H9 (cell line): Measurements from ENCODE around the gene TTC39B. TPM values are rescaled to one million over a fixed set of nuclear protein-coding genes. Genes with fewer than 3 reads are reported as not detected.

ENCODE experiments used
- DNase-seq: peaks from one replicate; pipeline ENCODE4 v3.0.0-alpha.2; 2017
- H2AFZ ChIP-seq: one replicate; pipeline ENCODE4 v1.6.1; 2013; ENCODE audit warnings: mild to moderate bottlenecking, low read length, control low read depth, moderate library complexity
- H2AK5ac ChIP-seq: 2 replicates; pipeline ENCODE4 v1.6.1; 2013; ENCODE audit warnings: low read length, control low read depth, mixed read lengths; ENCODE audit not compliant: insufficient read length
- H2BK120ac ChIP-seq: one replicate; pipeline ENCODE4 v1.6.1; 2013; ENCODE audit warnings: low read depth, mild to moderate bottlenecking, low read length, control low read depth, inconsistent platforms; ENCODE audit not compliant: poor library complexity, severe bottlenecking
- H2BK12ac ChIP-seq: 2 replicates; pipeline ENCODE4 v1.6.1; 2013; ENCODE audit warnings: low read length, control low read depth, mixed read lengths, low read depth; ENCODE audit not compliant: insufficient read length
- H2BK15ac ChIP-seq: 2 replicates; pipeline ENCODE4 v1.6.1; 2013; ENCODE audit warnings: low read depth, low read length, control low read depth
- H2BK20ac ChIP-seq: one replicate; pipeline ENCODE4 v1.6.1; 2013; ENCODE audit warnings: low read depth, mild to moderate bottlenecking, low read length, control low read depth, inconsistent platforms; ENCODE audit not compliant: poor library complexity, severe bottlenecking
- H2BK5ac ChIP-seq: 2 replicates; pipeline ENCODE4 v1.6.1; 2013; ENCODE audit warnings: low read length, control low read depth, mixed read lengths; ENCODE audit not compliant: insufficient read length
- H3K14ac ChIP-seq: 2 replicates; pipeline ENCODE4 v1.6.1; 2013; ENCODE audit warnings: low read length, control low read depth; ENCODE audit not compliant: insufficient read depth
- H3K18ac ChIP-seq: 2 replicates; pipeline ENCODE4 v1.6.1; 2013; ENCODE audit warnings: low read depth, mild to moderate bottlenecking, mixed read lengths, low read length, control low read depth; ENCODE audit not compliant: insufficient read length
- H3K23ac ChIP-seq: 2 replicates; pipeline ENCODE4 v1.6.1; 2013; ENCODE audit warnings: low read length, control low read depth, mixed read lengths, low read depth; ENCODE audit not compliant: insufficient read length
- H3K23me2 ChIP-seq: 2 replicates; pipeline ENCODE4 v1.6.1; 2013; ENCODE audit warnings: low read depth, mild to moderate bottlenecking, mixed read lengths, low read length, control low read depth; ENCODE audit not compliant: insufficient read length, poor library complexity, severe bottlenecking
- H3K27ac ChIP-seq: 2 replicates; pipeline ENCODE4 v1.5.1; 2013; ENCODE audit warnings: low read length, control low read depth, mixed read lengths, low read depth; ENCODE audit not compliant: insufficient read length
- H3K27me3 ChIP-seq: 2 replicates; pipeline ENCODE4 v1.6.1; 2013; ENCODE audit warnings: low read length, control low read depth, inconsistent platforms; ENCODE audit not compliant: insufficient read depth
- H3K4ac ChIP-seq: 2 replicates; pipeline ENCODE4 v1.6.1; 2013; ENCODE audit warnings: low read depth, mild to moderate bottlenecking, control low read depth, inconsistent platforms, low read length, moderate library complexity
- H3K4me1 ChIP-seq: 2 replicates; pipeline ENCODE4 v1.6.1; 2013; ENCODE audit warnings: low read length, control low read depth, inconsistent platforms; ENCODE audit not compliant: insufficient read depth
- H3K4me2 ChIP-seq: 2 replicates; pipeline ENCODE4 v1.6.1; 2013; ENCODE audit warnings: low read length, control low read depth, mixed read lengths; ENCODE audit not compliant: insufficient read length, insufficient read depth
- H3K56ac ChIP-seq: 2 replicates; pipeline ENCODE4 v1.6.1; 2013; ENCODE audit warnings: low read depth, mild to moderate bottlenecking, mixed read lengths, low read length, control low read depth; ENCODE audit not compliant: insufficient read length
- H3K79me1 ChIP-seq: 2 replicates; pipeline ENCODE4 v1.6.1; 2013; ENCODE audit warnings: low read depth, mild to moderate bottlenecking, moderate library complexity, low read length, control low read depth, inconsistent platforms; ENCODE audit not compliant: insufficient read depth, poor library complexity, severe bottlenecking
- H3K79me2 ChIP-seq: 2 replicates; pipeline ENCODE4 v1.6.1; 2013; ENCODE audit warnings: low read length, control low read depth, inconsistent platforms; ENCODE audit not compliant: insufficient read depth
- H3K9ac ChIP-seq: 2 replicates; pipeline ENCODE4 v1.6.1; 2013; ENCODE audit warnings: low read length, control low read depth, mixed read lengths; ENCODE audit not compliant: insufficient read length; ENCODE audit errors: extremely low read depth
- H3K9me3 ChIP-seq: one replicate; pipeline ENCODE4 v1.6.1; 2013; ENCODE audit warnings: low read depth, low read length, inconsistent platforms; ENCODE audit not compliant: control insufficient read depth
- H3T11ph ChIP-seq: one replicate; pipeline ENCODE4 v1.6.1; 2013; ENCODE audit warnings: mild to moderate bottlenecking, low read length, control low read depth, inconsistent platforms
- H4K20me1 ChIP-seq: one replicate; pipeline ENCODE4 v1.6.1; 2013; ENCODE audit not compliant: control insufficient read depth, insufficient read length, insufficient read depth
- H4K5ac ChIP-seq: 2 replicates; pipeline ENCODE4 v1.6.1; 2013; ENCODE audit warnings: low read depth, mild to moderate bottlenecking, mixed read lengths, low read length, control low read depth; ENCODE audit not compliant: insufficient read length
- H4K8ac ChIP-seq: replicated peaks from 2 replicates; pipeline ENCODE4 v1.6.1; 2013; ENCODE audit warnings: low read length, control low read depth, mixed read lengths, low read depth; ENCODE audit not compliant: insufficient read length
- H4K91ac ChIP-seq: 2 replicates; pipeline ENCODE4 v1.6.1; 2013; ENCODE audit warnings: low read depth, mild to moderate bottlenecking, moderate library complexity, mixed read lengths, low read length, control low read depth; ENCODE audit not compliant: insufficient read length
- H3K27ac Mint-ChIP-seq, 3 experiments: 2 replicates in 2 of 3; 3 replicates in 1 of 3; pipeline ENCODE4 v1.8.0; 2020 to 2021; ENCODE audit warnings: mixed read lengths in 3 of 3, mild to moderate bottlenecking in 1 of 3, moderate library complexity in 1 of 3
- H3K27me3 Mint-ChIP-seq: 2 replicates; pipeline ENCODE4 v1.8.0; 2021; ENCODE audit warnings: low read depth, mild to moderate bottlenecking, moderate library complexity, mixed read lengths
- H3K36me3 Mint-ChIP-seq, 3 experiments: 2 replicates in 2 of 3; 3 replicates in 1 of 3; pipeline ENCODE4 v1.8.0; 2020 to 2021; ENCODE audit warnings: low read depth in 3 of 3, mixed read lengths in 3 of 3; ENCODE audit not compliant: insufficient read depth in 1 of 3
- H3K4me1 Mint-ChIP-seq, 2 experiments: 2 replicates each; pipeline ENCODE4 v1.8.0; 2020; ENCODE audit warnings: mixed read lengths in 2 of 2
- H3K4me3 Mint-ChIP-seq, 2 experiments: 2 replicates in 1 of 2; 3 replicates in 1 of 2; pipeline ENCODE4 v1.8.0; 2020 to 2021; ENCODE audit warnings: mild to moderate bottlenecking in 2 of 2, mixed read lengths in 2 of 2, moderate library complexity in 1 of 2
- H3K9me3 Mint-ChIP-seq, 2 experiments: 2 replicates in 1 of 2; 3 replicates in 1 of 2; pipeline ENCODE4 v1.8.0; 2020; ENCODE audit warnings: mild to moderate bottlenecking in 2 of 2, mixed read lengths in 2 of 2, moderate library complexity in 1 of 2
- WGBS: extraction: QIAGEN DNeasy Blood & Tissue Kit; methylation state at CpG from one replicate; pipeline ENCODE4 v1.1.7; 2013; ENCODE audit warnings: missing lambda C conversion rate, low lambda C conversion rate, mixed read lengths; ENCODE audit not compliant: insufficient read length; ENCODE audit errors: extremely low coverage; 5-methylcytosine and 5-hydroxymethylcytosine counted together
- long read RNA-seq: library from polyadenylated mRNA; unstranded; transcript quantifications from one replicate; pipeline ENCODE4 v2.0.0, GENCODE V29; 2020
- total RNA-seq: library from RNA; stranded (reverse); gene quantifications from 2 replicates; pipeline ENCODE4 v1.2.1, GENCODE V29; 2021
- TF ChIP-seq, protein P1 (sequence below): fragments of 200-600 bp; sonication (generic); conservative IDR thresholded peaks from 3 replicates; pipeline ENCODE4 v1.8.0; 2021; ENCODE audit warnings: antibody characterized with exemption, mild to moderate bottlenecking

Gene TTC39B
- 8.1 and 8.2 TPM in 2 replicates for total RNA-seq
- long read RNA-seq, full-length matches to known transcripts = 44 of 60 reads
- long read RNA-seq, partial matches to known transcripts = 2 of 60 reads
- long read RNA-seq, other reads (novel, unspliced or antisense) = 14 of 60 reads

DNA sequence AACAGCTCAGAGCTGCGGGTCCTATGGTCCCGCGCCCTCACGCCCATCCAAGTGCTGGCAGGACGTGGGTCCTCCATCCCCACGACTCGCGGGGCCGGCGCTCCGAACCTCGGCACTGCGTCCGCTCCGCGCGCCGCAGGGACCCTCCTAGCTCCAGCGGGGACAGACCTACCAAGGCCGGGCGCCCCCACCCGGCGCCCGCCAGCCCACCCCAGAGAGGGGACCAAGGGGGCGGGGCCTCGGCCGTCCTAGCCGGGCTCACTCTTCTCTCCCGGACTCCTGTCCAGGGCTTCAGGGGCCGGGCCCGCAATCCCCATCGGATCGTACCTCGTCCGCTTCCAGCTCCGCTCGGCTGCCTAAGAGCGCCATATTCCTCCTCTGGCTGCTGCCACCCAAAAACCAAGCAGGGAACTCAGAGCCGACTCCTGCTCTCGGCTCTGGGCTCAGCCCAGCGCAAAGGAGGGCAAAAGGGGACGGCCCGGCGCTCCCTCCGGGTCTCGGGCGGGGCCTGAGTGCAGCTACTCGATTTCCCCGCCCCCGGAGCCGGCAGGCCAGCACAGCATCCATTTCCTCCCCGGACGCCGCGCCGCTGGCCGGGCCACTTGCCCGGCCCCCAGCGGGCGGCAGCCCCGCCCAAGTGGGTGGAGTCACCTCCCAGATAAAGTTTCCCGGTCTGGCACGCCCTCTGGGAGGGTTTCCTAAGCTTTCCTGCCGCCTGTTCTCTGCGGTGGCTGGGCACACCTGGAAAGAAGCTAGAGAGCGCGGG, at the start of gene TTC39B:
TSS of gene TTC39B (minus strand) at position 460 of the 766 bp plus-strand sequence. CDS start at position 369, 91 bp downstream.
- no peak within 1 kb of the TSS for H3K23ac ChIP-seq
- H3K56ac ChIP-seq = no peak within 1 kb of the TSS
- H3K9me3 ChIP-seq = no peaks in the 10 kb centered on the region
- H3K9ac ChIP-seq = peak within 1 kb of the TSS; percentile 56
- no peak within 1 kb of the TSS for H4K91ac ChIP-seq
- H3K79me1 ChIP-seq = no peaks in the 10 kb centered on the region
- DNase-seq = peak; percentile 97
- no peak within 1 kb of the TSS for H2BK20ac ChIP-seq
- peak within 1 kb of the TSS; percentile 96 to 98 (median 98) for H3K27ac Mint-ChIP-seq
- peaks cover 14% of the 10 kb centered on the region for H3K27me3 Mint-ChIP-seq
- peaks cover 20 to 21% of the 10 kb centered on the region in 2 experiments for H3K4me1 Mint-ChIP-seq
- no peaks in the 10 kb centered on the region for H4K20me1 ChIP-seq
- H3K4me3 Mint-ChIP-seq = peak within 1 kb of the TSS; percentile 92 to 95
- no peak within 1 kb of the TSS for H4K5ac ChIP-seq
- no peak within 1 kb of the TSS for H4K8ac ChIP-seq
- peak within 1 kb of the TSS; percentile 58 for H3K14ac ChIP-seq
- TF ChIP-seq, protein P1, sequence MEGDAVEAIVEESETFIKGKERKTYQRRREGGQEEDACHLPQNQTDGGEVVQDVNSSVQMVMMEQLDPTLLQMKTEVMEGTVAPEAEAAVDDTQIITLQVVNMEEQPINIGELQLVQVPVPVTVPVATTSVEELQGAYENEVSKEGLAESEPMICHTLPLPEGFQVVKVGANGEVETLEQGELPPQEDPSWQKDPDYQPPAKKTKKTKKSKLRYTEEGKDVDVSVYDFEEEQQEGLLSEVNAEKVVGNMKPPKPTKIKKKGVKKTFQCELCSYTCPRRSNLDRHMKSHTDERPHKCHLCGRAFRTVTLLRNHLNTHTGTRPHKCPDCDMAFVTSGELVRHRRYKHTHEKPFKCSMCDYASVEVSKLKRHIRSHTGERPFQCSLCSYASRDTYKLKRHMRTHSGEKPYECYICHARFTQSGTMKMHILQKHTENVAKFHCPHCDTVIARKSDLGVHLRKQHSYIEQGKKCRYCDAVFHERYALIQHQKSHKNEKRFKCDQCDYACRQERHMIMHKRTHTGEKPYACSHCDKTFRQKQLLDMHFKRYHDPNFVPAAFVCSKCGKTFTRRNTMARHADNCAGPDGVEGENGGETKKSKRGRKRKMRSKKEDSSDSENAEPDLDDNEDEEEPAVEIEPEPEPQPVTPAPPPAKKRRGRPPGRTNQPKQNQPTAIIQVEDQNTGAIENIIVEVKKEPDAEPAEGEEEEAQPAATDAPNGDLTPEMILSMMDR = no peak
- no peak within 1 kb of the TSS for H2BK15ac ChIP-seq
- WGBS = no CpG with 5 or more reads among the region's 67 CpGs
- no peak within 1 kb of the TSS for H2BK5ac ChIP-seq
- H3K4ac ChIP-seq = no peak within 1 kb of the TSS
- H3K36me3 Mint-ChIP-seq = peaks cover 0 to 7% (median 0%) of the 10 kb centered on the region in 3 experiments; a peak in 1 of 7 replicates
- H3K9me3 Mint-ChIP-seq = no peaks in the 10 kb centered on the region
- H3K27me3 ChIP-seq = no peaks in the 10 kb centered on the region
- H3K4me2 ChIP-seq = peak within 1 kb of the TSS; percentile 86
- H3T11ph ChIP-seq = no peak within 1 kb of the TSS
- peaks cover 10% of the 10 kb centered on the region for H3K23me2 ChIP-seq
- H2BK120ac ChIP-seq = no peak within 1 kb of the TSS
- no peaks in the 10 kb centered on the region for H3K79me2 ChIP-seq
- H2AFZ ChIP-seq = no peak within 1 kb of the TSS
- H2AK5ac ChIP-seq = no peak within 1 kb of the TSS
- H3K27ac ChIP-seq = no peak within 1 kb of the TSS
- no peak within 1 kb of the TSS for H2BK12ac ChIP-seq
- H3K4me1 ChIP-seq = no peaks in the 10 kb centered on the region
- peak within 1 kb of the TSS; percentile 46 for H3K18ac ChIP-seq
